Prostate gland (tissue), 2 donors: ENCODE results near the gene SPC25. TPM values are rescaled to one million over a fixed set of nuclear protein-coding genes. Genes with fewer than 3 reads are reported as not detected.

Experiments used
- DNase-seq: peaks from one replicate; pipeline ENCODE4 v3.0.0-alpha.2; 2019; ENCODE audit warnings: low spot score
- H3K27ac ChIP-seq, 2 donors: fragments of 200-600 bp; sonication (generic); 2 replicates each; pipeline ENCODE4 v1.5.1; 2017 to 2019
- H3K27me3 ChIP-seq: fragments of 200-600 bp; sonication (generic); replicated peaks from 2 replicates; pipeline ENCODE4 v1.5.1; 2019; ENCODE audit not compliant: insufficient read depth
- H3K36me3 ChIP-seq, 2 donors: fragments of 200-600 bp; sonication (generic); 1 replicate in 1 of 2; 2 replicates in 1 of 2; pipeline versions ENCODE4 v1.5.1 to v1.8.1; 2017 to 2019
- H3K4me1 ChIP-seq: fragments of 200-600 bp; sonication (generic); replicated peaks from 2 replicates; pipeline ENCODE4 v1.5.1; 2019
- H3K4me3 ChIP-seq, 2 donors: fragments of 200-600 bp; sonication (generic); 2 replicates each; pipeline ENCODE4 v1.5.1; 2017 to 2019
- H3K9me3 ChIP-seq: fragments of 200-600 bp; sonication (generic); 2 replicates; pipeline ENCODE4 v1.5.1; 2017
- CTCF ChIP-seq, 4 experiments: fragments of 200-600 bp in 2 of 4; fragments of 450-650 bp in 2 of 4; sonication (generic) in 2 of 4; IDR thresholded peaks; 1 replicate in 3 of 4; 2 replicates in 1 of 4; pipeline ENCODE4 v1.5.1; 2016 to 2019; ENCODE audit warnings: antibody characterized with exemption in 4 of 4, mild to moderate bottlenecking in 2 of 4, moderate library complexity in 2 of 4
- POLR2A ChIP-seq: fragments of 450-650 bp; IDR thresholded peaks from one replicate; pipeline ENCODE4 v1.6.1; 2016; ENCODE audit warnings: antibody characterized with exemption, mild to moderate bottlenecking
- POLR2AphosphoS5 ChIP-seq: sonication (generic); formaldehyde crosslinking; IDR thresholded peaks from one replicate; pipeline ENCODE4 v1.6.1; 2017; ENCODE audit warnings: antibody characterized with exemption
- WGBS: methylation state at CpG from one replicate; pipeline ENCODE4 v1.1.5; 2018; 5-methylcytosine and 5-hydroxymethylcytosine counted together
- intact Hi-C: fragments of 100-400 bp; cut with DNase I; formaldehyde crosslinking; loops from one replicate; pipeline ENCODE4 v1.14.2; 2022
- total RNA-seq, 2 donors: library from RNA; depleted of rRNA; stranded (reverse); fragments of >200 nt; gene quantifications; one replicate each; pipeline ENCODE4 v1.1.0, GENCODE V29; 2016

The SPC25 gene
- total RNA-seq, 2 donors from 2014 or later = 0.91 to 2.2 TPM

GRCh38 chr2:168913495-168913894 is 23.3 kb upstream of the SPC25 start:
- 84% methylated on average over 4 of the region's 4 CpGs for WGBS
- Histone ChIP-seq H3K27ac (no peak overlapping the region), H3K36me3 (no peaks in the 10 kb centered on the region), H3K4me1 (no peaks in the 10 kb centered on the region), H3K9me3 (no peaks in the 10 kb centered on the region), H3K27me3 (no peaks in the 10 kb centered on the region), H3K4me3 (no peak overlapping the region)
- no peak for DNase-seq
- no peak for TF ChIP-seq POLR2AphosphoS5
- no peak for TF ChIP-seq CTCF (IDR thresholded peaks at IDR 0.05)
- TF ChIP-seq POLR2A = no peak
- intact Hi-C loops = no loop called here

- H3K4me1 ChIP-seq = no peaks in the 10 kb centered on the region
- TF ChIP-seq POLR2AphosphoS5 = no peak
- TF ChIP-seq CTCF (IDR thresholded peaks at IDR 0.05) = no peak
- TF ChIP-seq POLR2A = no peak
- no peak overlapping the region for H3K4me3 ChIP-seq
- no peak for DNase-seq
- 14% methylated on average over 21 of the region's 21 CpGs for WGBS
- no peaks in the 10 kb centered on the region for H3K36me3 ChIP-seq
- no peaks in the 10 kb centered on the region for H3K27me3 ChIP-seq
- no peaks in the 10 kb centered on the region for H3K9me3 ChIP-seq
- no peak overlapping the region for H3K27ac ChIP-seq
- intact Hi-C loops = no loop called here
These were observed 22.7 kb upstream of the SPC25 start for GRCh38 chr2:168912901-168913369.

GRCh38 chr2:168912466-168912865 is 22.2 kb upstream of the SPC25 start:
- intact Hi-C loops = no loop called here
- H3K4me1 ChIP-seq = no peaks in the 10 kb centered on the region
- TF ChIP-seq POLR2AphosphoS5 (no peak), CTCF (IDR thresholded peaks at IDR 0.05) (no peak), POLR2A (no peak)
- no peaks in the 10 kb centered on the region for H3K36me3 ChIP-seq
- WGBS = 29% methylated on average over 6 of the region's 6 CpGs
- no peak overlapping the region for H3K27ac ChIP-seq
- H3K4me3 ChIP-seq = no peak overlapping the region
- no peaks in the 10 kb centered on the region for H3K9me3 ChIP-seq
- DNase-seq = no peak
- H3K27me3 ChIP-seq = no peaks in the 10 kb centered on the region

GRCh38 chr2:168910330-168910729 is 20.1 kb upstream of the SPC25 start:
- no peaks in the 10 kb centered on the region for H3K36me3 ChIP-seq
- H3K9me3 ChIP-seq = no peaks in the 10 kb centered on the region
- H3K27ac ChIP-seq = no peak overlapping the region
- H3K4me1 ChIP-seq = no peaks in the 10 kb centered on the region
- WGBS = 85% methylated on average over 5 of the region's 5 CpGs
- intact Hi-C loops = no loop called here
- no peak for DNase-seq
- no peak overlapping the region for H3K4me3 ChIP-seq
- TF ChIP-seq POLR2AphosphoS5 = no peak
- no peak for TF ChIP-seq POLR2A
- TF ChIP-seq CTCF (IDR thresholded peaks at IDR 0.05) = no peak
- no peaks in the 10 kb centered on the region for H3K27me3 ChIP-seq

- Histone ChIP-seq H3K36me3 (no peaks in the 10 kb centered on the region), H3K4me3 (no peak overlapping the region), H3K9me3 (no peaks in the 10 kb centered on the region), H3K4me1 (no peaks in the 10 kb centered on the region), H3K27ac (no peak overlapping the region), H3K27me3 (no peaks in the 10 kb centered on the region)
- TF ChIP-seq CTCF (IDR thresholded peaks at IDR 0.05) = no peak
- TF ChIP-seq POLR2AphosphoS5 = no peak
- no peak for TF ChIP-seq POLR2A
- WGBS = 93% methylated on average over 8 of the region's 8 CpGs
- no peak for DNase-seq
- intact Hi-C loops = no loop called here
These were observed 17.9 kb upstream of the SPC25 start for GRCh38 chr2:168907940-168908662.
